ENCODE results near the gene C2orf72. TPM values are rescaled to one million over a fixed set of nuclear protein-coding genes. Genes with fewer than 3 reads are reported as not detected.

C2orf72 gene
- total and polyA plus RNA-seq, 2 of the 4 experiments (the other 2 are of a cell fraction), result 0.09 to 0.18 TPM

GRCh38 chr2:231063347-231063746, 26.0 kb downstream of the C2orf72 start:
- intact Hi-C loops (cut with micrococcal nuclease), result no loop called here
- ATAC-seq (ENCODE audit: low read depth) (no peak), DNase-seq (no peak)
- no peak overlapping the region for H3K4me3 ChIP-seq (ENCODE audit: insufficient read depth, low read depth, low read length)
- dilution Hi-C loops (cut with HindIII; ENCODE audit: low sequenced_read_pairs, unreplicated experiment), result no loop called here
- H2BK20ac ChIP-seq (ENCODE audit: low read depth, low read length), result no peak overlapping the region
- peaks cover 15 to 38% of the 10 kb centered on the region in 2 experiments for H3K79me1 ChIP-seq (ENCODE audit: low read depth in 1 of 2, low read length in 2 of 2)
- no peak overlapping the region for H3K56ac ChIP-seq (ENCODE audit: extremely low read depth, insufficient read depth, low read length)
- no peak overlapping the region for H3K23ac ChIP-seq (ENCODE audit: low read depth, low read length)
- H3K36me3 ChIP-seq (ENCODE audit: control insufficient read depth, insufficient read depth, low read length), result peaks cover 24% of the 10 kb centered on the region
- H3K18ac ChIP-seq (ENCODE audit: low read depth, low read length), result no peak overlapping the region
- no peak overlapping the region for H3K4me2 ChIP-seq (ENCODE audit: low read depth, low read length)
- H2BK5ac ChIP-seq (ENCODE audit: low read depth, low read length, poor library complexity, severe bottlenecking), result no peak overlapping the region
- ChIA-PET CTCF (interaction anchor here (0.6 kb wide), 1 partner anchor 25 kb away, joined by 3 read pairs; no protein-coding TSS in a partner anchor), POLR2A (ENCODE audit: unreplicated experiment) (no interaction called here)
- peaks cover 3% of the 10 kb centered on the region; the same call in 1 of the 2 replicates for H3K9me1 ChIP-seq (ENCODE audit: insufficient read depth, low read length)
- H4K20me1 ChIP-seq (ENCODE audit: insufficient read depth, low read length), result peaks cover 13% of the 10 kb centered on the region; the same call in 1 of the 2 replicates
- in situ Hi-C loops (cut with MboI; ENCODE audit: low sequenced_read_pairs), result no loop called here
- no CpG with 5 or more reads among the region's 1 CpG for WGBS, 2 experiments (ENCODE audit: extremely low coverage in 2 of 2, insufficient read length in 1 of 2)
- TF ChIP-seq MAZ (IDR thresholded peaks at IDR 0.05; ENCODE audit: borderline replicate concordance, low read depth, low read length), result no peak
- no peak for TF ChIP-seq POLR2A (IDR thresholded peaks at IDR 0.05; ENCODE audit: low read depth, low read length)
- TF ChIP-seq, protein P1, sequence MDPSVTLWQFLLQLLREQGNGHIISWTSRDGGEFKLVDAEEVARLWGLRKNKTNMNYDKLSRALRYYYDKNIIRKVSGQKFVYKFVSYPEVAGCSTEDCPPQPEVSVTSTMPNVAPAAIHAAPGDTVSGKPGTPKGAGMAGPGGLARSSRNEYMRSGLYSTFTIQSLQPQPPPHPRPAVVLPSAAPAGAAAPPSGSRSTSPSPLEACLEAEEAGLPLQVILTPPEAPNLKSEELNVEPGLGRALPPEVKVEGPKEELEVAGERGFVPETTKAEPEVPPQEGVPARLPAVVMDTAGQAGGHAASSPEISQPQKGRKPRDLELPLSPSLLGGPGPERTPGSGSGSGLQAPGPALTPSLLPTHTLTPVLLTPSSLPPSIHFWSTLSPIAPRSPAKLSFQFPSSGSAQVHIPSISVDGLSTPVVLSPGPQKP (IDR thresholded peaks at IDR 0.05; ENCODE audit: borderline replicate concordance, low read depth, low read length), result no peak
- no peak for TF ChIP-seq NFE2L2 (IDR thresholded peaks at IDR 0.05; ENCODE audit: low read depth, low read length)
- TF ChIP-seq MXI1 (IDR thresholded peaks at IDR 0.05; ENCODE audit: borderline replicate concordance, low read depth, low read length), result no peak
- H2AK9ac ChIP-seq (replicated peaks; ENCODE audit: low read depth, low read length, poor library complexity), result no peak overlapping the region
- H3K27ac ChIP-seq (ENCODE audit: insufficient read depth, low read length), result no peak overlapping the region
- no peak overlapping the region for H4K8ac ChIP-seq (ENCODE audit: low read depth in 2 of 2, low read length in 2 of 2)
- H3K9me3 ChIP-seq (ENCODE audit: control insufficient read depth, insufficient read depth, low read length), result no peaks in the 10 kb centered on the region
- no peak overlapping the region for H3K14ac ChIP-seq (replicated peaks; ENCODE audit: low read depth, low read length)
- H3K27me3 ChIP-seq (ENCODE audit: control insufficient read depth, insufficient read depth, low read length), result no peaks in the 10 kb centered on the region
- H3K9ac ChIP-seq (ENCODE audit: low read depth, low read length), result no peak overlapping the region
- no peak overlapping the region for H4K91ac ChIP-seq (ENCODE audit: insufficient read depth, low read depth, low read length)
- H2BK15ac ChIP-seq (ENCODE audit: low read depth, low read length), result no peak overlapping the region
- H2AFZ ChIP-seq (replicated peaks; ENCODE audit: low read length, poor library complexity), result no peak overlapping the region
- H2BK120ac ChIP-seq (ENCODE audit: low read depth, low read length), result no peak overlapping the region
- H3K4me1 ChIP-seq (ENCODE audit: control insufficient read depth, insufficient read depth, low read length), result 0 out of 2 replicates have a peak, but pooled peaks cover 2% of the 10 kb centered on the region
- H3K4ac ChIP-seq (ENCODE audit: low read depth, low read length), result no peak overlapping the region
- H4K5ac ChIP-seq (ENCODE audit: low read depth, low read length), result no peak overlapping the region
- H2AK5ac ChIP-seq (ENCODE audit: low read depth, low read length), result no peak overlapping the region
- no TSS peak for BruUV-seq (replicated peaks)

Data from IMR-90 (cell line).